HepG2 (cell line): ENCODE measurements around the gene MPV17L2. TPM values are rescaled to one million over a fixed set of nuclear protein-coding genes. Genes with fewer than 3 reads are reported as not detected.

Experiments used
- FOSL2 ChIP-seq: sonication (generic); formaldehyde crosslinking; IDR thresholded peaks from 2 replicates; pipeline ENCODE4 v1.4.0; 2020; ENCODE audit warnings: missing genetic modification reagents
- GATAD2A ChIP-seq: IDR thresholded peaks from 2 replicates; pipeline ENCODE4 v1.6.1; 2016
- HDAC1 ChIP-seq: sonication (generic); formaldehyde crosslinking; IDR thresholded peaks from 2 replicates; pipeline ENCODE4 v1.5.1; 2020; ENCODE audit warnings: mild to moderate bottlenecking, missing genetic modification reagents
- KDM1A ChIP-seq: IDR thresholded peaks from 2 replicates; pipeline ENCODE4 v1.6.1; 2016; ENCODE audit warnings: missing compliant biosample characterization
- PHF5A ChIP-seq: IDR thresholded peaks from one replicate; pipeline ENCODE4 v1.6.1; 2018; ENCODE audit warnings: low read depth, missing genetic modification reagents; ENCODE audit not compliant: unreplicated experiment
- RBAK ChIP-seq: sonication (generic); formaldehyde crosslinking; IDR thresholded peaks from 2 replicates; pipeline ENCODE4 v1.5.1; 2020; ENCODE audit warnings: mild to moderate bottlenecking, missing genetic modification reagents
- SOX13 ChIP-seq, 3 experiments: fragments of 450-650 bp in 1 of 3; sonication (generic) in 1 of 3; formaldehyde crosslinking in 1 of 3; IDR thresholded peaks in 2 of 3; conservative IDR thresholded peaks in 1 of 3; 2 replicates each; pipeline versions ENCODE4 v1.5.0 to v1.6.1; 2016 to 2020; ENCODE audit warnings: antibody characterized with exemption in 1 of 3, mild to moderate bottlenecking in 1 of 3, missing compliant biosample characterization in 1 of 3, missing genetic modification reagents in 1 of 3, moderate library complexity in 1 of 3
- ZBTB1 ChIP-seq: sonication (generic); formaldehyde crosslinking; IDR thresholded peaks from 2 replicates; pipeline ENCODE4 v1.4.0; 2020; ENCODE audit warnings: missing genetic modification reagents, borderline replicate concordance
- ZNF367 ChIP-seq: sonication (generic); formaldehyde crosslinking; IDR thresholded peaks from 2 replicates; pipeline ENCODE4 v1.4.0; 2020; ENCODE audit warnings: missing genetic modification reagents, borderline replicate concordance
- ZNF556 ChIP-seq: sonication (generic); formaldehyde crosslinking; IDR thresholded peaks from 2 replicates; pipeline ENCODE4 v1.4.0; 2020; ENCODE audit warnings: mild to moderate bottlenecking, missing genetic modification reagents, borderline replicate concordance
- polyA plus RNA-seq, 8 experiments: library from polyadenylated mRNA; depleted of rRNA in 3 of 8; stranded (reverse) in 7 of 8; unstranded in 1 of 8; fragments of >200 nt; fragmentation: Illumina TruSeq in 4 of 8; extraction: Trizol in 4 of 8; gene quantifications; 2 replicates each; pipeline versions ENCODE4 v1.2.1 to v1.2.3, GENCODE V29; 2011 to 2016; ENCODE audit warnings: low read depth in 4 of 8, missing spikeins in 1 of 8, mixed read lengths in 1 of 8; ENCODE audit not compliant: insufficient read depth in 1 of 8
- total RNA-seq, 5 experiments: library from RNA; depleted of rRNA; stranded (reverse); fragments of >200 nt; fragmentation: Illumina TruSeq; extraction: Trizol; gene quantifications; 2 replicates each; pipeline ENCODE4 v1.2.3, GENCODE V29; 2016; ENCODE audit warnings: low read depth in 1 of 5
- TF ChIP-seq, protein P1 (sequence below): sonication (generic); formaldehyde crosslinking; IDR thresholded peaks from 2 replicates; pipeline ENCODE4 v1.5.0; 2020; ENCODE audit warnings: mild to moderate bottlenecking, missing genetic modification reagents, moderate library complexity
- TF ChIP-seq, protein P2 (sequence below): sonication (generic); formaldehyde crosslinking; IDR thresholded peaks from 2 replicates; pipeline ENCODE4 v1.5.0; 2020; ENCODE audit warnings: mild to moderate bottlenecking, missing genetic modification reagents
- TF ChIP-seq, protein P3 (sequence below): sonication (generic); formaldehyde crosslinking; IDR thresholded peaks from 2 replicates; pipeline ENCODE4 v1.5.0; 2020; ENCODE audit warnings: missing genetic modification reagents, mild to moderate bottlenecking, borderline replicate concordance
- TF ChIP-seq, protein P4 (sequence below): sonication (generic); formaldehyde crosslinking; IDR thresholded peaks from 2 replicates; pipeline ENCODE4 v1.4.0; 2020; ENCODE audit warnings: missing genetic modification reagents
- TF ChIP-seq, protein P5 (sequence below): sonication (generic); formaldehyde crosslinking; IDR thresholded peaks from 2 replicates; pipeline ENCODE4 v1.8.0; 2022; ENCODE audit warnings: mild to moderate bottlenecking, missing genetic modification reagents, moderate library complexity
- TF ChIP-seq, protein P6 (sequence below): sonication (generic); formaldehyde crosslinking; IDR thresholded peaks from 2 replicates; pipeline ENCODE4 v1.5.0; 2020; ENCODE audit warnings: mild to moderate bottlenecking, missing genetic modification reagents
- TF ChIP-seq, protein P7 (sequence below): sonication (generic); formaldehyde crosslinking; IDR thresholded peaks from 2 replicates; pipeline ENCODE4 v1.5.0; 2020; ENCODE audit warnings: missing genetic modification reagents

MPV17L2 gene
- total and polyA plus RNA-seq, 2 of the 13 experiments (the other 11 are each of a cell fraction or from before 2014, with no cell fraction given) = 13.6 to 16.7 TPM

DNA sequence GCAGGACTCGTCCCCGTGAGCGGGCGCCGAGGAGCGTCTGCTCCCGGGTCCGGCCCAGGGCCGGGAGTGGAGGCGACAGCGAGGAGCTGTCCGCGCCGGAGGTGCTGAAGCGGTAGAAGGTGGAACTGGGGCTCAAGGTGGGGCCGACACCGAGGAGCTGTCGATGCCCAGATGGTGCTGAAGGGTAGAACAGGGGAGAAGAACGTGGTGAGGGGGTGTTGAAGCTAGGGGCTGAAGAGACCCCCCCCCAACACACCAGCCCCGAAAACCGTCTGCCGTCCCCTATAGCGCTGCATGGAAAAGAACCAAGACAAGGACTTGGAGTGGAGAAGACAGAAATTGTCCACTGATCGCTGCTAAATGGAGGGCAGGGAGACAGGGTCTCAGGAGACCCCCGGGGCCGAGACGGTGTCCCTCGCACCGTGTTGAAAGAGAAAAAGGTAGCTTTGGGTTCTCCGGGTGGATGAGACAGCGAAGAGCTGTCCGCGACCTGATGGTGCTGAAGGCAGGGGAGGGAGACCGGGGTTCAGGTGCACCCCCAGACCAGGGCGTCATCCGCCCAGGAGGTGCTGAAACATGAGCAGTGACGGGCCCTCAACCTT lies 40.3 kb downstream of the MPV17L2 start (continued):
- TF ChIP-seq ZBTB1 (CRISPR knock-in tag) (peak; percentile 75; the same call in 1 of the 2 replicates), ZNF556 (CRISPR knock-in tag) (peak; percentile 48), GATAD2A (CRISPR knock-in tag) (no peak), PHF5A (CRISPR knock-in tag) (peak; percentile 85), RBAK (CRISPR knock-in tag) (no peak), SOX13 (IDR thresholded peaks at IDR 0.05) (no peak), SOX13 (CRISPR knock-in tag; conservative IDR thresholded peaks at IDR 0.05 in 1 of 2, IDR thresholded peaks at IDR 0.05 in 1 of 2) (peak in 1 of 2 experiments; percentile 42; a peak in 1 of 4 replicates), HDAC1 (CRISPR knock-in tag) (peak; percentile 86), KDM1A (CRISPR knock-in tag) (0 out of 2 replicates have a peak, but pooled peaks have one; percentile 48), ZNF367 (CRISPR knock-in tag) (peak; percentile 68; the same call in 1 of the 2 replicates), FOSL2 (CRISPR knock-in tag) (peak; percentile 46)
- TF ChIP-seq, protein P1, sequence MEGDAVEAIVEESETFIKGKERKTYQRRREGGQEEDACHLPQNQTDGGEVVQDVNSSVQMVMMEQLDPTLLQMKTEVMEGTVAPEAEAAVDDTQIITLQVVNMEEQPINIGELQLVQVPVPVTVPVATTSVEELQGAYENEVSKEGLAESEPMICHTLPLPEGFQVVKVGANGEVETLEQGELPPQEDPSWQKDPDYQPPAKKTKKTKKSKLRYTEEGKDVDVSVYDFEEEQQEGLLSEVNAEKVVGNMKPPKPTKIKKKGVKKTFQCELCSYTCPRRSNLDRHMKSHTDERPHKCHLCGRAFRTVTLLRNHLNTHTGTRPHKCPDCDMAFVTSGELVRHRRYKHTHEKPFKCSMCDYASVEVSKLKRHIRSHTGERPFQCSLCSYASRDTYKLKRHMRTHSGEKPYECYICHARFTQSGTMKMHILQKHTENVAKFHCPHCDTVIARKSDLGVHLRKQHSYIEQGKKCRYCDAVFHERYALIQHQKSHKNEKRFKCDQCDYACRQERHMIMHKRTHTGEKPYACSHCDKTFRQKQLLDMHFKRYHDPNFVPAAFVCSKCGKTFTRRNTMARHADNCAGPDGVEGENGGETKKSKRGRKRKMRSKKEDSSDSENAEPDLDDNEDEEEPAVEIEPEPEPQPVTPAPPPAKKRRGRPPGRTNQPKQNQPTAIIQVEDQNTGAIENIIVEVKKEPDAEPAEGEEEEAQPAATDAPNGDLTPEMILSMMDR (CRISPR knock-in tag) = no peak
- TF ChIP-seq, protein P2, sequence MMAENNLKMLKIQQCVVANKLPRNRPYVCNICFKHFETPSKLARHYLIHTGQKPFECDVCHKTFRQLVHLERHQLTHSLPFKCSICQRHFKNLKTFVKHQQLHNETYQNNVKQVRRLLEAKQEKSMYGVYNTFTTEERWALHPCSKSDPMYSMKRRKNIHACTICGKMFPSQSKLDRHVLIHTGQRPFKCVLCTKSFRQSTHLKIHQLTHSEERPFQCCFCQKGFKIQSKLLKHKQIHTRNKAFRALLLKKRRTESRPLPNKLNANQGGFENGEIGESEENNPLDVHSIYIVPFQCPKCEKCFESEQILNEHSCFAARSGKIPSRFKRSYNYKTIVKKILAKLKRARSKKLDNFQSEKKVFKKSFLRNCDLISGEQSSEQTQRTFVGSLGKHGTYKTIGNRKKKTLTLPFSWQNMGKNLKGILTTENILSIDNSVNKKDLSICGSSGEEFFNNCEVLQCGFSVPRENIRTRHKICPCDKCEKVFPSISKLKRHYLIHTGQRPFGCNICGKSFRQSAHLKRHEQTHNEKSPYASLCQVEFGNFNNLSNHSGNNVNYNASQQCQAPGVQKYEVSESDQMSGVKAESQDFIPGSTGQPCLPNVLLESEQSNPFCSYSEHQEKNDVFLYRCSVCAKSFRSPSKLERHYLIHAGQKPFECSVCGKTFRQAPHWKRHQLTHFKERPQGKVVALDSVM (CRISPR knock-in tag) = peak; percentile 45; the same call in 1 of the 2 replicates
- TF ChIP-seq, protein P3, sequence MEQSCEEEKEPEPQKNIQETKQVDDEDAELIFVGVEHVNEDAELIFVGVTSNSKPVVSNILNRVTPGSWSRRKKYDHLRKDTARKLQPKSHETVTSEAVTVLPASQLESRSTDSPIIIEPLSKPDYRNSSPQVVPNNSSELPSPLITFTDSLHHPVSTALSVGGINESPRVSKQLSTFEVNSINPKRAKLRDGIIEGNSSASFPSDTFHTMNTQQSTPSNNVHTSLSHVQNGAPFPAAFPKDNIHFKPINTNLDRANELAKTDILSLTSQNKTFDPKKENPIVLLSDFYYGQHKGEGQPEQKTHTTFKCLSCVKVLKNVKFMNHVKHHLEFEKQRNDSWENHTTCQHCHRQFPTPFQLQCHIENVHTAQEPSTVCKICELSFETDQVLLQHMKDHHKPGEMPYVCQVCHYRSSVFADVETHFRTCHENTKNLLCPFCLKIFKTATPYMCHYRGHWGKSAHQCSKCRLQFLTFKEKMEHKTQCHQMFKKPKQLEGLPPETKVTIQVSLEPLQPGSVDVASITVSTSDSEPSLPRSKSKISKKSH (CRISPR knock-in tag) = peak; percentile 92; the same call in 1 of the 2 replicates
- TF ChIP-seq, protein P4, sequence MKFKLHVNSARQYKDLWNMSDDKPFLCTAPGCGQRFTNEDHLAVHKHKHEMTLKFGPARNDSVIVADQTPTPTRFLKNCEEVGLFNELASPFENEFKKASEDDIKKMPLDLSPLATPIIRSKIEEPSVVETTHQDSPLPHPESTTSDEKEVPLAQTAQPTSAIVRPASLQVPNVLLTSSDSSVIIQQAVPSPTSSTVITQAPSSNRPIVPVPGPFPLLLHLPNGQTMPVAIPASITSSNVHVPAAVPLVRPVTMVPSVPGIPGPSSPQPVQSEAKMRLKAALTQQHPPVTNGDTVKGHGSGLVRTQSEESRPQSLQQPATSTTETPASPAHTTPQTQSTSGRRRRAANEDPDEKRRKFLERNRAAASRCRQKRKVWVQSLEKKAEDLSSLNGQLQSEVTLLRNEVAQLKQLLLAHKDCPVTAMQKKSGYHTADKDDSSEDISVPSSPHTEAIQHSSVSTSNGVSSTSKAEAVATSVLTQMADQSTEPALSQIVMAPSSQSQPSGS (CRISPR knock-in tag) = peak; percentile 74; the same call in 1 of the 2 replicates
- TF ChIP-seq, protein P5, sequence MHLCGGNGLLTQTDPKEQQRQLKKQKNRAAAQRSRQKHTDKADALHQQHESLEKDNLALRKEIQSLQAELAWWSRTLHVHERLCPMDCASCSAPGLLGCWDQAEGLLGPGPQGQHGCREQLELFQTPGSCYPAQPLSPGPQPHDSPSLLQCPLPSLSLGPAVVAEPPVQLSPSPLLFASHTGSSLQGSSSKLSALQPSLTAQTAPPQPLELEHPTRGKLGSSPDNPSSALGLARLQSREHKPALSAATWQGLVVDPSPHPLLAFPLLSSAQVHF (CRISPR knock-in tag) = peak; percentile 94
- TF ChIP-seq, protein P6, sequence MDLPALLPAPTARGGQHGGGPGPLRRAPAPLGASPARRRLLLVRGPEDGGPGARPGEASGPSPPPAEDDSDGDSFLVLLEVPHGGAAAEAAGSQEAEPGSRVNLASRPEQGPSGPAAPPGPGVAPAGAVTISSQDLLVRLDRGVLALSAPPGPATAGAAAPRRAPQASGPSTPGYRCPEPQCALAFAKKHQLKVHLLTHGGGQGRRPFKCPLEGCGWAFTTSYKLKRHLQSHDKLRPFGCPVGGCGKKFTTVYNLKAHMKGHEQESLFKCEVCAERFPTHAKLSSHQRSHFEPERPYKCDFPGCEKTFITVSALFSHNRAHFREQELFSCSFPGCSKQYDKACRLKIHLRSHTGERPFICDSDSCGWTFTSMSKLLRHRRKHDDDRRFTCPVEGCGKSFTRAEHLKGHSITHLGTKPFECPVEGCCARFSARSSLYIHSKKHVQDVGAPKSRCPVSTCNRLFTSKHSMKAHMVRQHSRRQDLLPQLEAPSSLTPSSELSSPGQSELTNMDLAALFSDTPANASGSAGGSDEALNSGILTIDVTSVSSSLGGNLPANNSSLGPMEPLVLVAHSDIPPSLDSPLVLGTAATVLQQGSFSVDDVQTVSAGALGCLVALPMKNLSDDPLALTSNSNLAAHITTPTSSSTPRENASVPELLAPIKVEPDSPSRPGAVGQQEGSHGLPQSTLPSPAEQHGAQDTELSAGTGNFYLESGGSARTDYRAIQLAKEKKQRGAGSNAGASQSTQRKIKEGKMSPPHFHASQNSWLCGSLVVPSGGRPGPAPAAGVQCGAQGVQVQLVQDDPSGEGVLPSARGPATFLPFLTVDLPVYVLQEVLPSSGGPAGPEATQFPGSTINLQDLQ (CRISPR knock-in tag) = peak; percentile 70
- TF ChIP-seq, protein P7, sequence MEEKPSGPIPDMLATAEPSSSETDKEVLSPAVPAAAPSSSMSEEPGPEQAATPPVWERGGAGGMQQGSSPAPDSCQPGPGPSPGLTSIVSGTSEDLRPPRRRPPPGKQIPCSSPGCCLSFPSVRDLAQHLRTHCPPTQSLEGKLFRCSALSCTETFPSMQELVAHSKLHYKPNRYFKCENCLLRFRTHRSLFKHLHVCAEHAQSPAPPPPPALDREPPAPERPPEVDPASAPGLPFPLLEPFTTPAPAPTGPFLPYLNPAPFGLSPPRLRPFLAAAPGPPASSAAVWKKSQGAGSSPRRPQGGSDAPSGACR (CRISPR knock-in tag) = peak; percentile 92
